ENCODE data around the gene SWI5.
A peak's percentile ranks its signal among the peaks of the same experiment; 100 is the strongest.

Gene SWI5

DNA sequence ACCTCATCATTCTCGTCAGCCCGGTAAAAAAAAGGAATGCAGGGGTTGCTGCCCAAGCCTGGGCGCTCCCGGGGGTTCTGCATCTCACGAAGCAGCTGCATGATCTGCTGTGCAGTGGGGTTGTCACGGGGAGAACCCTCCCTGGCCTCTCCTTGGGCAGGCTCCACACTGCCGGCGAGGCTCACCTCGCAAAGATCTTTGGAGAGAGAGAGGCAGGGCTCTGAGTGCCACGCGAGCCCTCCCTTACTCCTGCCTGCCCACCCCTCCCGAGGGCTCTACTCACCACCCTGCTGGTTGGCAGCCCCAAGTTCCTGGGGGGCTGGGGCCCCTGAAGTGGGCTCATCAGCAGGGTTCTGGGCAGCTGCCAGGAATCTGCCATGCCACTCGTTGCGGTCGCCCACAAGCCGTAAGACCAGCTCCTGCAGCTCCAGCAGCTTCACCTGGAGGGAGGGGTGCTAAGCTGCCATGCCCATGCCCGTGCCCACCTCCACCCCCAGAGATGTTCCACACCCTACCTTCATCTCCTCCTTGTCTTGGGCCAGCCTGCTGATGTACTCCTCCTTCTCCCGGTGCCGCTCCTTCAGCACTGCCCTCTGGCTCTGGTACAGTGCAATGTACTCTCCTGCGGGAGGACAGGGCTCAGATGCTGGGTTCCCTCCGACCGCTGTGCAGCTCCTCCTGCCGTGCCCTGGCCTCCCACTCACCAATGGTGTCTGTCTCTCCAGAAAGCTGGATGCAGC is 18.8 kb upstream of the SWI5 start:
- ATAC-seq (replicated peaks): no peak
- no peaks in the 10 kb centered on the region for H3K9me3 Mint-ChIP-seq

DNA sequence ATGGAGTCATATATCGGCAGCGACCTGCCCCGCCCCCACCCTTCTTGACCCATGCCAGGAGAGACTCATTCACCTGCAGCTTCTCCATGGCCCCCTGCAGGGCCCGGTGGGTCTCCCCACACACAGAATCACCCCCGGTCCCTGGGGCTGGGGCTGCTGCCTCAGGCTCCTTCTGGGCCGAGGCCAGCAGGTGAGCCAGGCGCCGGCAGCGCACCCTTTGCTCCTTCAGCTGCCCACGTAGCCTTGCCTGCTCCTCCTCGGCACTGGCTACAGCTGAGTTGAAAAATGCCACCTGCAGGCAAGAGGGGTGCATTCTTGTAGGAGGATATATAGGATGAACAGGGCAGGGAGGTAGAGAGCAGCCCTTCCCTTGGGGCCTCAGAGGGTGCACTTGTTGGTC is 18.2 kb upstream of the SWI5 start:
- Mint-ChIP-seq H3K4me1 (peaks cover 4 to 7% of the 10 kb centered on the region in 2 donors), H3K27me3 (no peaks in the 10 kb centered on the region), H3K27ac (no peak overlapping the region), H3K4me3 (no peak overlapping the region), H3K9me3 (no peaks in the 10 kb centered on the region), H3K36me3 (peaks cover 49 to 58% of the 10 kb centered on the region in 2 donors)
- ATAC-seq (replicated peaks) (no peak), DNase-seq (no peak)

More for the DNA sequence above, 18.8 kb upstream of the SWI5 start:
- H3K27me3 Mint-ChIP-seq: peaks cover 3 to 4% of the 10 kb centered on the region in 2 donors
- H3K4me1 Mint-ChIP-seq: peaks cover 6 to 8% of the 10 kb centered on the region in 2 donors
- peak overlapping the region; percentile 32 for H3K27ac Mint-ChIP-seq
- H3K36me3 Mint-ChIP-seq: peaks cover 42 to 51% of the 10 kb centered on the region in 2 donors
- DNase-seq: no peak
- no peak overlapping the region for H3K4me3 Mint-ChIP-seq

DNA sequence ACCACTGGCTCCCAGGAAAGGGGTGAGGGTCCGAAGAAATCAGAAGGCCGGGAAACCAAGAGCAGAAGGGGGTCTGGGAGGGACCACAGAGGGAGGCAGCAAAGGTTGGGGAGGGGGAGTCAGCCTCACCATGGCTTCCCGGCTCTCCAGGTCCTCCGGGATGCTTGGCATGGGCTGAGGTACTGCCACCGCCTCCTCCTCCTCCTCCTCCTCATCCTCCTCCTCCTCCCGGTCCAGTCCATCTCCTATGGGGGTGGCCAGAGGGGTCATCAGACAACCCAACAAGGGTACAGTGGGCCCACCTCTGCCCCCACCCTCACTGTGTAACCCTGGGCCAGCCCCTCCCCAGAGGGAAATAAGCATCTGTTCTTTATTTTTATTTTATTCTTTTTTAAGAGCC is 17.8 kb upstream of the SWI5 start:
- H3K36me3 Mint-ChIP-seq: peaks cover 53 to 61% of the 10 kb centered on the region in 2 donors

DNA sequence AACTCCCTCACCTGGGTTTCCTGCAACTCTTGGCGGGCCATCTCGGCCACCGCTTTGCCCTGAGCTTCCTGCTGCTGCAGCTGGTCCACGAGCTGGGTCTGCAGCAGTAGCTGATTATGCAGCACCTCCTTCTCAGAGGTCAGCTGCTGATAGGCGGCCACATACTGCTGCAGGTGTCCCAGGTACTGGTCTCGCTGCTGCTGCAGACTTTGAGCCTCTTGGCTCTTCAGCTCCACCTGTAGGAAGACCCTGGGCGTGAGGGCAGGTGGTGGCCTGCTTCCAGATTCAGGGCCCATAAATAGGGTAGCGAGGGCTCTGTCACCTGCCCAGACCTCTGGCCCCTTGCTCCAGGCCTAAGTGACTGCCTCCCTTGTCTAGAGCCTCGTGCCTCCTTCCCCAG is 16.9 kb upstream of the SWI5 start:
- Mint-ChIP-seq H3K4me3 (no peak overlapping the region), H3K36me3 (peaks cover 53 to 61% of the 10 kb centered on the region in 2 donors), H3K9me3 (no peaks in the 10 kb centered on the region), H3K27ac (no peak overlapping the region), H3K27me3 (no peaks in the 10 kb centered on the region), H3K4me1 (peaks cover 4 to 7% of the 10 kb centered on the region in 2 donors)
- DNase-seq (no peak), ATAC-seq (replicated peaks) (no peak)

More for the DNA sequence above, 17.8 kb upstream of the SWI5 start:
- H3K4me1 Mint-ChIP-seq: peaks cover 4 to 7% of the 10 kb centered on the region in 2 donors
- no peak overlapping the region for H3K4me3 Mint-ChIP-seq
- DNase-seq (no peak), ATAC-seq (replicated peaks) (no peak)
- H3K27me3 Mint-ChIP-seq: no peaks in the 10 kb centered on the region
- no peaks in the 10 kb centered on the region for H3K9me3 Mint-ChIP-seq
- H3K27ac Mint-ChIP-seq: no peak overlapping the region

DNA sequence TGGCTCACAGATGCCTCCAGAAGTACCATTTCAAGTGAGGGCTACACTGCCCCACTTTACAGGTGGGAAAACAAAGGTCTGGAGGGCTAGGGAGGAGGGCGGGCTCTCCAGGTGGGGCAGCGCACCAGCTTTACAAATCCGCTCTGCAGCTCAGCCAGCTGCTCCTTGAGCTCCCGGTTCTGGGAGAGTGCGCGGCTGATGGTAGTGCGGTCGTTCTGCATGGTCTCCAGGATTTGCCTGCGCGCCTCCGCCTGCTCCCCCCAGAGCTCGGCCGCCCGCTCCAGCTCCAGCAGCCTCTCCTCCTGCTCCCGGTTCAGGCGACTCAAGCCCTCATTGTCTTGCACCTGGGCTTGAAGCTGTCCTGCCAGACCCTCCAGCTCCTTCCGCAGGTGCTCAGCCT is 15.7 kb upstream of the SWI5 start:
- ATAC-seq (replicated peaks) (no peak), DNase-seq (no peak)
- no peak overlapping the region for H3K4me3 Mint-ChIP-seq
- H3K27ac Mint-ChIP-seq: no peak overlapping the region
- no peaks in the 10 kb centered on the region for H3K27me3 Mint-ChIP-seq
- H3K4me1 Mint-ChIP-seq: peaks cover 2 to 3% of the 10 kb centered on the region in 2 donors
- H3K36me3 Mint-ChIP-seq: peaks cover 50 to 61% of the 10 kb centered on the region in 2 donors
- no peaks in the 10 kb centered on the region for H3K9me3 Mint-ChIP-seq

DNA sequence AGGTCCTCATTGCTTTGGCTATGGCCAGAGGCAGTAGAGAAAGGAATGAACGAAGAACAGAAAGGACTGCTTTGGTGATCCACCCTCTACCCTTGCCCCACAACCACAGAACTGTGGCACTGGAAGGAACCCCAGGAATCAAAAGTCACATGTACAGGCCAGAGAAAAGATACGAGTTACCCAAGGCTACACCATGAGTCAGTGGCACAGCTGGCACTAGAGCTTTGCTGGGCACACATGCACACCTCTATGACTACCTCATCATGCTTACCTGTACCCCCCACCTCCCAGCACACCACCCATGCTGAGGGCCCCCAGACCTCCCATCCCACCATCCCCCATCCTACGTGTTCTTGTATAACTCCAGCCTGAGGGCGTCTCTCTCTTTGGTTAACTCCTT is 13.4 kb upstream of the SWI5 start:
- Mint-ChIP-seq H3K4me1 (peaks cover 0 to 2% of the 10 kb centered on the region in 2 donors), H3K9me3 (no peaks in the 10 kb centered on the region), H3K27ac (no peak overlapping the region), H3K4me3 (no peak overlapping the region), H3K36me3 (peaks cover 57 to 72% of the 10 kb centered on the region in 2 donors), H3K27me3 (no peaks in the 10 kb centered on the region)
- DNase-seq (no peak), ATAC-seq (replicated peaks) (no peak)

DNA sequence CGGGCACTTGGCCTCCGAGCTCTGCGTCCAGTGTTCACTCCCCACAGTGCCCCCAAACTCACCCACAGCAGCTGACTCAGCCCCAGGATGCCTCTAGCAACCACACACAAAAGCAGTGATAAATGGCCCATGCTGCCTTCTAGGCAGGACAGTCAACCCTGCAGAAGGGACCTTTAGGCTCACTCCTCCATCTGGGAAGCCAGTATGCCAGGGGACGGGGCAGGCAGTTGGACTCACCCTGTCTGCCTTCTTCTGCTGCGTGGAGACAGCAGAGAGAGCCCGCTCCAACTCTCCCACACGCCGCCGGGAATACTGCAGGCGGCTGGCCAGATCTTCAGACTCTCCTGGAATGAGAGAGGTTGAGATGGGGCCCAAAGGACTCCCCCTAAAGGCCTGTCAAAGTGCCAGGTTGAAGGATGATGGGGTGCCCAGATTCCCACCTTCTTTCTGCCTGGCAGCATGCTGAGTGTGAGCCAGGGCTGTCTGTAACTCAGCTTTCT is 10.7 kb upstream of the SWI5 start:
- H3K4me1 Mint-ChIP-seq: peaks cover 0 to 2% of the 10 kb centered on the region in 2 donors
- H3K27me3 Mint-ChIP-seq: no peaks in the 10 kb centered on the region
- ATAC-seq (replicated peaks) (no peak), DNase-seq (no peak)
- no peak overlapping the region for H3K27ac Mint-ChIP-seq
- H3K9me3 Mint-ChIP-seq: no peaks in the 10 kb centered on the region
- no peak overlapping the region for H3K4me3 Mint-ChIP-seq
- H3K36me3 Mint-ChIP-seq: peaks cover 44 to 67% of the 10 kb centered on the region in 2 donors

DNA sequence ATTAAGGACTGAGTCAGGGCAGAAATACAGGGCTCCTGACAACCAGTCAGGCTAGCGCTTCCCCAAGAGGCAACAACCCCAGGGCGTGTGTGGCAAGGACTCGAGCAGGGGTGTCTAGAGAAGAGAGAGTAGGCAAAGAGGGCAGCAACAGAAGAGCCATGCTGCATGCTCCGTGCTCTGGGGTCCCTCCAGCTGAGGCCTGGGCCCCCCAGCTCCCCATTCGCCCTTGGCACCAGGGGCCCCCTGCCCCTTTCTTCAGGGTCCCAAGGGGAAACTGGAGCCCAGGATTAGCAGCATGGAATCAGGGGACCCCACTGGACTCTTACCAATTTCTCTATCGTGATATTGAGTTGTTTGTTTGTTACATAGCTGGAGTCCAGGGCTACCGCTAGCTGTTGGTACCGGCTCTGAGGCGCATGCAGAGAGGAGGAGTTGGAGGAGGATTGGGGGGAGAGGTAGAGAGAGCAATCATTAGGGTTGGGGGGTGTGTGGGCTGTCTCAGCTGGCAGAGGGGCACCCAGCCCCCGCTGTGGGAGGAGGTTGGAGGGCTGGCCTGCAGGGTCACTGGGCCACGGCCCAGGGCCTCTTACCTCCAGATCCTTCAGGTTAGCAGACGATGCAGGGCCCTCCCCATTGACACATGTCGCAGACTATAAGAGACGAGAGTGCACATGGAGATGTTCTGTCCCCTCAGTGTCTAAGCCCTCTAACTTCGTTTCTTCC is 9.0 kb upstream of the SWI5 start:
- H3K4me1 Mint-ChIP-seq: peaks cover 0 to 1% of the 10 kb centered on the region in 2 donors
- no peak overlapping the region for H3K27ac Mint-ChIP-seq
- peaks cover 36 to 64% of the 10 kb centered on the region in 2 donors for H3K36me3 Mint-ChIP-seq
- no peak overlapping the region for H3K4me3 Mint-ChIP-seq
- ATAC-seq (replicated peaks) (no peak), DNase-seq (no peak)
- H3K27me3 Mint-ChIP-seq: no peaks in the 10 kb centered on the region
- H3K9me3 Mint-ChIP-seq: no peaks in the 10 kb centered on the region

DNA sequence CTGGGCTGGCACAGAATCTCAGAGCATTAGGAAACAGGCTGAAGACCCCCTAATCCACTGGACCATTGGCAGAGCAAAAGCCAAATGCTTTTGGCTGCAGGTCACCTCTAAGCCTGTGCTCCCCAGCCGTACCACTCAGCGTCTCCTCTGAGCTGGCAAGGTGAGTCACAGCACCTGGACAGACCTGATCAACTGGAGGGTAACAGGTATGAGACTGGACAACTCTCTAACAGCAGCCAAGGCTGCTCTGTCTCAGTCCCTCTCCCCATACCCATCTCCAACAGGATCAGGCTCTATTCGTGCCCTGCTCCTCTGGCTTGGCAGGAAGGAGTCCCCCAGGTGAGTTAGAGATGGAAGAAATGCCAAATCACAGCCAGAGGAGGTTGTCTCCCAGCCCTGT is 5.0 kb upstream of the SWI5 start:
- H3K27ac Mint-ChIP-seq: no peak overlapping the region
- no peak for ATAC-seq (replicated peaks)
- peaks cover 8 to 17% of the 10 kb centered on the region in 2 donors for H3K4me1 Mint-ChIP-seq
- no peak overlapping the region for H3K4me3 Mint-ChIP-seq
- H3K27me3 Mint-ChIP-seq: no peaks in the 10 kb centered on the region
- H3K36me3 Mint-ChIP-seq: peaks cover 27 to 55% of the 10 kb centered on the region in 2 donors
- no peak for DNase-seq
- H3K9me3 Mint-ChIP-seq: no peaks in the 10 kb centered on the region

DNA sequence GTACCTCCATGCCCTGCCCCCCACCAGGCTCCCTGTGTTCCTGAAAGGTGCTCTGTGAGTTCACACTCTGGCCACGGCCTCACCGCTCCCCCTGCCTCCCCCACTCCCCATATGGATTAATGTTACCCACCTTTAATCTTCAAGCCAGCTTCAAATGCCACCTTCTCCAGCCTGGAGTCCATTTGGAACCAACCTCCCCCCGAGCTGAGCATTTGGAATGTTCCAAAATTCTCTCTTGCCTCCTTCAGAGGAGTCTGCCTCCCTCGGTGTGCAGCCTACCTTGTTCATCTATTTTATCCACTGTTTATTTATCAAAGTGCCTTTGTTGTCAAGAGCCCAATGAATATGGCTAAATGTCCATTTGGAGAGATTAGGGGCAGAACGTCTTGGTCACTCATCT is 4.6 kb upstream of the SWI5 start:
- H3K27me3 Mint-ChIP-seq: no peaks in the 10 kb centered on the region
- no peak overlapping the region for H3K27ac Mint-ChIP-seq
- DNase-seq: no peak
- no peaks in the 10 kb centered on the region for H3K9me3 Mint-ChIP-seq
- H3K4me3 Mint-ChIP-seq: no peak overlapping the region
- peaks cover 25 to 55% of the 10 kb centered on the region in 2 donors for H3K36me3 Mint-ChIP-seq
- no peak for ATAC-seq (replicated peaks)
- H3K4me1 Mint-ChIP-seq: peaks cover 12 to 21% of the 10 kb centered on the region in 2 donors

DNA sequence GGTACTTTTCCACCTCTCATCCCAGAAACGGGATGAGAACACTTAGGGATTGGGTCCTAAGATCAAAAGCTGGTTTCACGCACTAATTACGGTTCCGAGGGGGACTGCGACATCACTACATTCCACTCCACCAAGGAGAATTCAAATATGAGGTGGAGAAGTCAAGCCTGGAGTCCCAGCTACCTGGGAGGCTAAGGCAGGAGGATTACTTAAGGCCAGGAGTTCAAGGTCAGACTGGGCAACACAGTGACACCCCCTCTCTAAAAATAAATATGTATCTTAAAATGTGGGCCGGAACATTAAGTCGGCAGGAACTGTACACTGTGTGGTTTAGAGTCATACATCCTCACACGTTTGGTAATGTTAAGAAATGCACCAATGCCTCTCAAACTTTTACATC is 1.8 kb upstream of the SWI5 start:
- H3K9me3 Mint-ChIP-seq: no peaks in the 10 kb centered on the region
- H3K27ac Mint-ChIP-seq: no peak overlapping the region
- no peak for DNase-seq
- H3K4me3 Mint-ChIP-seq: no peak overlapping the region
- H3K4me1 Mint-ChIP-seq: peaks cover 25 to 38% of the 10 kb centered on the region in 2 donors
- peaks cover 21 to 40% of the 10 kb centered on the region in 2 donors for H3K36me3 Mint-ChIP-seq
- ATAC-seq (replicated peaks): no peak
- H3K27me3 Mint-ChIP-seq: no peaks in the 10 kb centered on the region

DNA sequence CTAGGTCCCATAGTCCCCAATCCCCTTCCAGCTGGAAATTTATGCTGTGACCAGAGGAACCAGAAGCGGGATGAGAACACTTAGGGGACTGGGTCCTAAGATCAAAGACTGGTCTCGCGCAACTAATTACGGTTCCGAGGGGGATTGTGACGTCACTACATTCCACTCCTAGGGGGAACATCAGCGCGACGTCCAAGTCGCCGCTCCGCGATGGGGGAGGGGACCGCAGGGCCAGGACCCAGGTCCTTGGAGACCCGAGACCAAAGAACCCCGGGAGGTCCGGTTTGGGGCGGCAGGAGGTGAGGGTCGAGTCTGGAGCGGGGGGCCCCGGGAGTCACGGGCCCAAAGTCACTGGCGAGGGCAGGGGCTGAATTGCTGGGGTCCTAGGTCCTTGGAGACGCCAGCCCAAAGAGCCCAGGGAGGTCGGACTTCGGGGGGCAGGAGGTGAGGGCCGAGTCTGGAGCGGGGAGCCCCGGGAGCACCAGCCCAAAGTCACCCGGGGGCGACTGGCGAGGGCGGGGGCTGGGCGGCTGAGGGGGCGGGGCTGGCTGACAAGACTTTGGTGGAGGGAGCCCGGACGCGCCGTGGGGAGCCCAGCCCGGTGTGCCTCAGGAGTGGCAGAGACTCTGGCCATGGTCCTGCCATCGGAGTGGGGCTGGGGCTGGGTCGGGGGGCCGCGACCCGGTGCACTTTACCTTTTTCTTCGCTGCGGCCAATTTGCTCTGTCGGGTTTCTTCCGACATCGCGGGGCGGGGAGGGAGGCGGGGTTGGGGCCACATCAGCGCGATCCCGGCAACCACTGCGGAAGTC is 673 bp upstream of the SWI5 start, which contains the start of gene GOLGA2:
Gene GOLGA2, minus strand, starts transcription at position 810 of the 810 bp plus-strand sequence. Its CDS starts 31 bp downstream, at position 779.
- H3K36me3 Mint-ChIP-seq: peaks cover 24 to 44% of the 10 kb centered on the region in 2 donors
- H3K4me1 Mint-ChIP-seq: peaks cover 26 to 38% of the 10 kb centered on the region in 2 donors
- DNase-seq (peak; percentile 17), ATAC-seq (replicated peaks) (peak; percentile 70 to 72)
- no peaks in the 10 kb centered on the region for H3K9me3 Mint-ChIP-seq
- H3K27me3 Mint-ChIP-seq: no peaks in the 10 kb centered on the region
- peak within 1 kb of the TSS; percentile 94 to 98 for H3K4me3 Mint-ChIP-seq
- H3K27ac Mint-ChIP-seq: peak within 1 kb of the TSS; percentile 98

DNA sequence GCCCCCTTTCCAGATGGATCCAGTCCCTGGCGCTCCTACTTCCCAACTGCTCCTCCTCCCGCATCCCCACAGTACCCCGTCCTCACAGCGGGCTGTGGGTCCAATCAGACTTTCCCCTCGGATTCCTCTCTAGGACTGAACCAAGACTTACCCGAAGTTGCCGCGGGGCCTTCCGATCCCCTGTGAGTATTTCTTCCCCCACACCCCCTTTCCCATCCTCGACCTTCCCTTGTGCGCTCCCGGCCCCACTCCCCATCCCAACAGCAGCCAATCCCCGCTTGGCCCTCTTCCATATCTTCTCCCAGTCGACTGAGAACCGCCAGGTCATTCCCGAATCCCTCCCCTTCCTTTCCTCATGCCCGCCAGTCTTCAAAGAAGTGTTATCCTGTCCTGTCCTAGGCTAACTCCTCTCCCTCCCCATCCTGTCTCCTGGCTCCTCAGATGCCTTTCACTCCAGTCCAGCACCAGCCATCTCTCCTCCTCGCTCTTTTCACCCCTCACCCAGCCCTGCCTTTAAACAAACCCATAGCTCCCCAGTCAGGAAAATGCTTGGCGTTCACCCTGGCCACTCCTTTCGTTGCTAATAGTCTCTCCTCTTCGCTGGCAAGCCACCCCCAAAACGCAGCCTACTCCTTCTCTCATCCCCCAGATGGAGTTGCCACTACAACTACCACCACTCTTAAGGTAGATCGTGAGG is 646 bp downstream of the SWI5 start:
- ATAC-seq (replicated peaks): no peak
- Mint-ChIP-seq H3K9me3 (no peaks in the 10 kb centered on the region), H3K36me3 (peaks cover 20 to 40% of the 10 kb centered on the region in 2 donors), H3K27me3 (no peaks in the 10 kb centered on the region), H3K4me3 (peak overlapping the region; percentile 94 to 98), H3K27ac (peak overlapping the region; percentile 98), H3K4me1 (peaks cover 24 to 38% of the 10 kb centered on the region in 2 donors)
- DNase-seq: no peak
